ENCODE results near the gene TRMT2A. TPM values are rescaled to one million over a fixed set of nuclear protein-coding genes. Genes with fewer than 3 reads are reported as not detected.

TRMT2A gene
- total RNA-seq, 1 donor, result 45.3 TPM

DNA sequence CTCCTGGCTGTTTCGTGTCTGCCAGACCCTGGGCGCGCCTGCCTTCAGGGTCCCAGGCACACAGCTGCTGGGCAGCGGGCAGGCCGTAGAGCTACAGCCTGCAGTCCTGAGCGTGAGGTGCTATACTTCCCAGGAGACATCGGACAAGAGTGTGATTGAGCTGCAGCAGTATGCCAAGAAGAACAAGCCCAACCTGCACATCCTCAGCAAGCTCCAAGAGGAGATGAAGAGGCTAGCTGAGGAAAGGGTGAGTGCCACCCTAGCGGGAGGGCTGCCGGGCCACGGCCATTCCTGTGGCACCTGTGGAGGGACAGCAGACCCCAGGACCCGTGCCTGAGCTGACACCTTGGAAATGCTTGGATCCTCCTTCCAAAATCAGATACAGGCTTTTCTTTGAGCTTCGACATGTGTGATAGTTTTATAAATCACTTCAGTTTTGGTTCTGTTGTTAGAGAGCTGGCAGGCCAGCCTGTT, 8.2 kb downstream of the TRMT2A start:
- no peak for DNase-seq (ENCODE audit: low read depth)
- no peak overlapping the region for H3K4me3 ChIP-seq (ENCODE audit: low read depth, low read length)
- TF ChIP-seq, protein P1, sequence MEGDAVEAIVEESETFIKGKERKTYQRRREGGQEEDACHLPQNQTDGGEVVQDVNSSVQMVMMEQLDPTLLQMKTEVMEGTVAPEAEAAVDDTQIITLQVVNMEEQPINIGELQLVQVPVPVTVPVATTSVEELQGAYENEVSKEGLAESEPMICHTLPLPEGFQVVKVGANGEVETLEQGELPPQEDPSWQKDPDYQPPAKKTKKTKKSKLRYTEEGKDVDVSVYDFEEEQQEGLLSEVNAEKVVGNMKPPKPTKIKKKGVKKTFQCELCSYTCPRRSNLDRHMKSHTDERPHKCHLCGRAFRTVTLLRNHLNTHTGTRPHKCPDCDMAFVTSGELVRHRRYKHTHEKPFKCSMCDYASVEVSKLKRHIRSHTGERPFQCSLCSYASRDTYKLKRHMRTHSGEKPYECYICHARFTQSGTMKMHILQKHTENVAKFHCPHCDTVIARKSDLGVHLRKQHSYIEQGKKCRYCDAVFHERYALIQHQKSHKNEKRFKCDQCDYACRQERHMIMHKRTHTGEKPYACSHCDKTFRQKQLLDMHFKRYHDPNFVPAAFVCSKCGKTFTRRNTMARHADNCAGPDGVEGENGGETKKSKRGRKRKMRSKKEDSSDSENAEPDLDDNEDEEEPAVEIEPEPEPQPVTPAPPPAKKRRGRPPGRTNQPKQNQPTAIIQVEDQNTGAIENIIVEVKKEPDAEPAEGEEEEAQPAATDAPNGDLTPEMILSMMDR (IDR thresholded peaks at IDR 0.05; ENCODE audit: insufficient read depth, low read depth, low read length), result no peak

DNA sequence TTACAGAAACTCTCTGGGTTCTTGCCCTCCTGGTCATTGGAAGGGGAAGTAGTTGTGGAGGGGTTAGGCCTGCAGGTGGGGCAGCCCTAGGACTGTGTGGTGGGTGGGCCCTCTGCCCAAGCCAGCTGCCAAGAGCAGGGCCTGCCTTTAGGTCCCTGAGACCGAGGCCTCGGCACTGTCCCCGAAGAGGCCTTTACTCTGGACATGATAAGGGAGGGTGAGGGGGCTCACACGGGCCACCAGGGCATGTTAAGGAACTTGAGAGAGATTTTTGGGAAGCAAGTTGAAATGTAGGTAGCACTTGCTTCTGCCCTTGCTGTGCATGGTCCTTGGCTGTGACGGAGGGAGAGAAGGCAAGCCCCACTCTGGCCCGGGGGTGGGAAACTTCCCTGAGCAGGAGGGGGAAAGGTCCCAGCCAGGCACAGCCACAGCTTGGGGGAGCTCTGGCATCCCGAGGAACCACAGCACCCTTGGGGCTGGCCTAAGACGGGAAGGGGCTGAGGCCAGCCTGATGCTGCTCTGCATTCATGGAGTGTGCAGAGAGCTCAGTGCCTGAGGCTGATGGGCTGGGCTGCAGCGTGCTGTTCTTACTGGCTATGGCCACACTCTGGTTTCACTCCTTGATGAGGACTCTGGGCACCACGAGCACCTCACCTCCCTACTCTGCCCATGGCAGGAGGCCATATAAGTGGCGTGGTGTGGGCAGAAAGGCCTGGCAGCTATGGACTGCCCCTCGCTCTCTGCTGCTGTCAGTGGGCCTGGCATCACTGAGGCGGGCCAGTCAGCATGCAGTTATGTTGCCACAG, 8.9 kb downstream of the TRMT2A start:
- no peak overlapping the region for H3K4me3 ChIP-seq (ENCODE audit: low read depth, low read length)
- TF ChIP-seq, protein P1 (IDR thresholded peaks at IDR 0.05; ENCODE audit: insufficient read depth, low read depth, low read length), result no peak
- DNase-seq (ENCODE audit: low read depth), result no peak

DNA sequence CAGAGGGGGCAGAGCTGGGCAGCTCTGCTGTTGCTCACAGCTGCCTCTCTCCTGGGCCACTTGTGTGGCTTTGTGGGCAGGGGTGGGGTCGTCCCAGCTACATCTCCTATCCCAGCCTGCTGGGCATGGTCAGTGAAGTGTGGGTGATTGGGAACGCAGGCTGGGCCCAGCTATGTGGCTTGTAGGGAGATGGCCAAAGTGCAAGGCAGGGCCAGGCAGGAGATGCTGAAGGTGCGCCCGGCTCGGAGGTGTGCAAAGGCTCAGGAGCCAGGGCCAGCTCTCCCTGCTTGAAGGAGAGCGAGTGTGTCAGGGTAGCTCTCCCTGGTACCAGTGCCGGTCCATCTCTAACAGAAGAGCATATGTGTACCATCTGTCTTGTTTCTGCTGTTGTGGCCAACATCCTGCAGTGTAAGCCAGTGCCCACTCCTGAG, 9.5 kb downstream of the TRMT2A start:
- H3K4me3 ChIP-seq (ENCODE audit: low read depth, low read length), result no peak overlapping the region
- TF ChIP-seq, protein P1 (IDR thresholded peaks at IDR 0.05; ENCODE audit: insufficient read depth, low read depth, low read length), result no peak
- DNase-seq (ENCODE audit: low read depth), result no peak

DNA sequence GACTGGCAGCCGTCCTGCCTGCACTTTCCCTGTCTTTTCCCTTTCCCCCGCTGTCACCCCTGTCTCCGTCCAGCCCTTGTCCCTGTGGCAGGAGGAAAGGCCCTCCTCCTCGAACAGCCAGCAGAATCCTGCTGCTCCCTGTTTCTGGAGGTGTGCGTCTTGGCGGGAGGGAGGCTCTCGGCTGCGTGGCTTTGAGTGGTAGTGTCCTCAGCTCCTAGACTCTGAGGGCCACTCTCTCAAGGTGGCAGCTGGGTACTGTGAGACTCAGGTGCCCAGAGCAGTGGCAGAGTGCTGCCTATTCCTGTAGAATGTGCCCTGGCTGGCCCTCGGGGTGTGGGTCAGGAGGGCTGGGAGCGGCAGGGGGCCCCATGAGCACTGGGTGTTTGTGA, 10.2 kb downstream of the TRMT2A start:
- H3K4me3 ChIP-seq (ENCODE audit: low read depth, low read length), result no peak overlapping the region
- DNase-seq (ENCODE audit: low read depth), result no peak
- TF ChIP-seq, protein P1 (IDR thresholded peaks at IDR 0.05; ENCODE audit: insufficient read depth, low read depth, low read length), result no peak

DNA sequence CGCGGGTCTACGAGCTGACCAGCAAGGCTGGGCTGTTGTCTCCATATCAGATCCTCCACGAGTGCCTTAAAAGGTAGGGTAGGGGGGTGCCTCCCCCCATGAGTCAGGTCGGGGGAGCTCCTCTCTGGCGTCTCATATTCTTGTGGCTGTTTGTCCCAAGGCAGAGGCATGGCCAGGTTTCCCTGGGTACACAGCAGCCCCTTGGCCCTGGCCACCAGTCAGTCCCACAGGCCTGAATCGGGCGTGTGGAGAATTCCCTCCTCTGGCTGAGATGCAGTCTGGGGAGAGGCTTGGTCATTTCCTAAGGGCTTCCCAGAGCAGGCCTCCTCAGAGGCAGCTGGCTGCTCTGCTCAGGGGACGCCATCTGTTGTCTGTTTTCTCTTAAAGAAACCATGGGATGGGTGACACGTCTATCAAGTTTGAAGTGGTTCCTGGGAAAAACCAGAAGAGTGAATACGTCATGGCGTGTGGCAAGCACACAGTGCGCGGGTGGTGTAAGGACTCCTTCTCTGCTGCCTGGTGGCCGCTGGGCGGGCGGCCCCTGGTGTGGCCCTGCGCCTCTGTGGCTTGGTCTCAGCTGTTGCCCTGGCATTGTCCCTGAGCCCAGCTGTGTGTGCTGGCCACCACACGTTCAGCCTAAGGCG, 10.7 kb downstream of the TRMT2A start:
- TF ChIP-seq, protein P1 (IDR thresholded peaks at IDR 0.05; ENCODE audit: insufficient read depth, low read depth, low read length), result no peak
- H3K4me3 ChIP-seq (ENCODE audit: low read depth, low read length), result no peak overlapping the region
- no peak for DNase-seq (ENCODE audit: low read depth)

DNA sequence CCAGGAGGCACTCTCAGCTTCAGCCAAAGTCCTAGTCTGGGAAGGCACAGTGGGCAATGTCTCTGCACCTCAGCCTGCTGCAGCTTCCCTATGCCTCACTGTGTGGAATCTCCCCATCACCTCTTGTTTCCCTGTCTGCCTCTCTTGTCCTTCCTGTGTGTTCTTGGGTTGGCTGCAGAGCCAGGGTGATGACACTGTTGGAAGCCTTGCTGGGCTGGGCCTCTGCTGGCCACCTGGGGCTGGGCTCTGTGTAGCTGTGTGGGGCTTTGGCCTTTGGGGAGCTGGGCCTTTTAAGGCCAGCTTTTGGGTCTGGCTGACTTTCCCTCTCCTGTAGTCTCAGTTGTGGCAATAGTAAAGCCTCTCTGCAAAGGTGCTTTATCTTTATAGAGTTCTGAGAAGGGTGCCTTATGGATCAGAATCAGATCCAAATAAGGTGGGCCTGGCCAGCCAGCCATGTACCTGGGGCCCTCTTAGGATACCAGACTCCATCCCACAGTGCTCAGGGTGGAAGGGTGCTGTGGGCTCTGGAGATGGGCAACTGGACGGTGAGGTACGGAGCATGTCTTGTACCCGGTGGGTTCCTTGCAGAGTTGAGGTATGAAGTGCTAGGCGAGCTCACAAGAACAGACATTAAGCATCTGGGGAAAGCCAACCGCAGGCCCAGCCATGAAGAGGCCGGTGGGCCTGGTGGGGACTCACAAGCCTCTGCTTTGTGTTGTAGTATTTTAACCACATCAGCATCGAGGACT, 11.4 kb downstream of the TRMT2A start:
- DNase-seq (ENCODE audit: low read depth), result no peak
- H3K4me3 ChIP-seq (ENCODE audit: low read depth, low read length), result no peak overlapping the region
- TF ChIP-seq, protein P1 (IDR thresholded peaks at IDR 0.05; ENCODE audit: insufficient read depth, low read depth, low read length), result no peak
